ENCODE measurements around the gene NTNG1.
"Not testable (repeated sequence)": the region's sequence is repeated elsewhere in the genome, so short reads cannot be mapped to it uniquely, and the experiment has no call there.

Gene NTNG1

GRCh38 chr1:107232426-107232825 is 91.6 kb downstream of the NTNG1 start:
- TF ChIP-seq CTCF (conservative IDR thresholded peaks at IDR 0.05; ENCODE audit: low read depth, low read length), result no peak
- DNase-seq (ENCODE audit: low read depth), result no peak
- no peak overlapping the region for H3K4me3 ChIP-seq (ENCODE audit: low read length)

- DNase-seq (ENCODE audit: low read depth), result not testable (repeated sequence)
Measured at GRCh38 chr1:107236760-107237159, 95.9 kb downstream of the NTNG1 start.

GRCh38 chr1:107243461-107243860 is 102.6 kb downstream of the NTNG1 start:
- TF ChIP-seq CTCF (conservative IDR thresholded peaks at IDR 0.05; ENCODE audit: low read depth, low read length), result no peak
- no peak for DNase-seq (ENCODE audit: low read depth)
- H3K4me3 ChIP-seq (ENCODE audit: low read length), result no peak overlapping the region

More at GRCh38 chr1:107236760-107237159, 95.9 kb downstream of the NTNG1 start:
- not testable (repeated sequence) for H3K4me3 ChIP-seq (ENCODE audit: low read length)

GRCh38 chr1:107244709-107245500 is 104.1 kb downstream of the NTNG1 start:
- H3K4me3 ChIP-seq (ENCODE audit: low read length), result no peak overlapping the region
- no peak for DNase-seq (ENCODE audit: low read depth)
- TF ChIP-seq CTCF (conservative IDR thresholded peaks at IDR 0.05; ENCODE audit: low read depth, low read length), result no peak

GRCh38 chr1:107246775-107247345 is 106.0 kb downstream of the NTNG1 start:
- no peak for TF ChIP-seq CTCF (conservative IDR thresholded peaks at IDR 0.05; ENCODE audit: low read depth, low read length)
- H3K4me3 ChIP-seq (ENCODE audit: low read length), result no peak overlapping the region
- no peak for DNase-seq (ENCODE audit: low read depth)

- TF ChIP-seq CTCF (conservative IDR thresholded peaks at IDR 0.05; ENCODE audit: low read depth, low read length), result no peak
- no peak overlapping the region for H3K4me3 ChIP-seq (ENCODE audit: low read length)
- no peak for DNase-seq (ENCODE audit: low read depth)
Measured at GRCh38 chr1:107247679-107248078, 106.8 kb downstream of the NTNG1 start.

- H3K4me3 ChIP-seq (ENCODE audit: low read length), result no peak overlapping the region
- no peak for TF ChIP-seq CTCF (conservative IDR thresholded peaks at IDR 0.05; ENCODE audit: low read depth, low read length)
- no peak for DNase-seq (ENCODE audit: low read depth)
Measured at GRCh38 chr1:107250169-107250568, 109.3 kb downstream of the NTNG1 start.

Data from retinal pigment epithelial cell (primary cell).